Osteoblast (primary cell): Measurements from ENCODE around the gene ACOT11. TPM values are rescaled to one million over a fixed set of nuclear protein-coding genes. Genes with fewer than 3 reads are reported as not detected.

Source experiments
- DNase-seq: peaks from one replicate; pipeline ENCODE4 v3.0.0; 2011; ENCODE audit warnings: low spot score, mixed read lengths; ENCODE audit not compliant: insufficient read length; ENCODE audit errors: missing footprints
- H2AFZ ChIP-seq: 2 replicates; pipeline ENCODE4 v1.6.0; 2011; ENCODE audit warnings: mild to moderate bottlenecking, low read length
- H3K27ac ChIP-seq: 2 replicates; pipeline ENCODE4 v1.5.1; 2011; ENCODE audit warnings: mild to moderate bottlenecking, low read depth, low read length, moderate library complexity
- H3K27me3 ChIP-seq: 2 replicates; pipeline ENCODE4 v1.6.0; 2012; ENCODE audit warnings: mild to moderate bottlenecking, control low read depth, inconsistent platforms, low read length, moderate library complexity; ENCODE audit not compliant: insufficient read depth
- H3K36me3 ChIP-seq: 2 replicates; pipeline ENCODE4 v1.5.1; 2011; ENCODE audit warnings: mild to moderate bottlenecking, low read length, control low read depth, moderate library complexity; ENCODE audit not compliant: insufficient read depth
- H3K4me1 ChIP-seq: 2 replicates; pipeline ENCODE4 v1.5.1; 2011; ENCODE audit warnings: mild to moderate bottlenecking, low read length, control low read depth, moderate library complexity; ENCODE audit not compliant: insufficient read depth
- H3K4me2 ChIP-seq: 2 replicates; pipeline ENCODE4 v1.6.0; 2011; ENCODE audit warnings: mild to moderate bottlenecking, low read length; ENCODE audit not compliant: insufficient read depth
- H3K4me3 ChIP-seq: fragments of 200-600 bp; sonication (generic); 3 replicates; pipeline ENCODE4 v1.5.1; 2012; ENCODE audit warnings: mild to moderate bottlenecking, low read length, inconsistent platforms; ENCODE audit not compliant: insufficient read depth
- H3K79me2 ChIP-seq: 2 replicates; pipeline ENCODE4 v1.6.0; 2012; ENCODE audit warnings: mild to moderate bottlenecking, low read length, control low read depth, inconsistent platforms; ENCODE audit not compliant: insufficient read depth
- H3K9me3 ChIP-seq: 2 replicates; pipeline ENCODE4 v1.5.1; 2011; ENCODE audit warnings: low read depth, low read length, control low read depth
- H4K20me1 ChIP-seq: 2 replicates; pipeline ENCODE4 v1.6.0; 2012; ENCODE audit warnings: mild to moderate bottlenecking, low read length, control low read depth; ENCODE audit not compliant: insufficient read depth
- CTCF ChIP-seq: IDR thresholded peaks from 2 replicates; pipeline ENCODE4 v1.5.1; 2011; ENCODE audit warnings: mild to moderate bottlenecking, low read depth, low read length, moderate library complexity; ENCODE audit errors: extremely low read depth
- total RNA-seq: library from RNA; depleted of rRNA; stranded (reverse); fragments of >200 nt; gene quantifications from 2 replicates; pipeline ENCODE4 v1.2.3, GENCODE V29; 2012

Gene ACOT11
- total RNA-seq, 1 donor = 2.9 TPM

- H2AFZ ChIP-seq = no peak overlapping the region
- H3K27me3 ChIP-seq = no peaks in the 10 kb centered on the region
- H3K4me3 ChIP-seq = no peak overlapping the region
- H3K9me3 ChIP-seq = no peaks in the 10 kb centered on the region
- H3K4me2 ChIP-seq = no peak overlapping the region
- H4K20me1 ChIP-seq = no peaks in the 10 kb centered on the region
- H3K27ac ChIP-seq = no peak overlapping the region
- no peaks in the 10 kb centered on the region for H3K36me3 ChIP-seq
- no peak for TF ChIP-seq CTCF
- no peaks in the 10 kb centered on the region for H3K4me1 ChIP-seq
- H3K79me2 ChIP-seq = no peaks in the 10 kb centered on the region
- DNase-seq = peak; percentile 30
Measured at GRCh38 chr1:54575161-54575560, 27.1 kb downstream of the ACOT11 start.

GRCh38 chr1:54575605-54576290 is 27.7 kb downstream of the ACOT11 start:
- Histone ChIP-seq H4K20me1 (no peaks in the 10 kb centered on the region), H2AFZ (no peak overlapping the region), H3K4me2 (no peak overlapping the region), H3K4me1 (no peaks in the 10 kb centered on the region), H3K36me3 (no peaks in the 10 kb centered on the region), H3K9me3 (no peaks in the 10 kb centered on the region), H3K4me3 (no peak overlapping the region), H3K27me3 (no peaks in the 10 kb centered on the region), H3K27ac (no peak overlapping the region), H3K79me2 (no peaks in the 10 kb centered on the region)
- no peak for TF ChIP-seq CTCF
- peak; percentile 27 for DNase-seq

- Histone ChIP-seq H3K9me3 (no peaks in the 10 kb centered on the region), H3K4me3 (no peak overlapping the region), H2AFZ (no peak overlapping the region), H4K20me1 (no peaks in the 10 kb centered on the region), H3K27ac (no peak overlapping the region), H3K4me2 (no peak overlapping the region), H3K79me2 (no peaks in the 10 kb centered on the region), H3K36me3 (no peaks in the 10 kb centered on the region), H3K27me3 (no peaks in the 10 kb centered on the region), H3K4me1 (peaks cover 4% of the 10 kb centered on the region)
- no peak for TF ChIP-seq CTCF
- DNase-seq = no peak
Measured at GRCh38 chr1:54577612-54578011, 29.6 kb downstream of the ACOT11 start.

GRCh38 chr1:54579337-54579781 is 31.3 kb downstream of the ACOT11 start:
- H3K4me2 ChIP-seq = no peak overlapping the region
- H3K27ac ChIP-seq = no peak overlapping the region
- no peaks in the 10 kb centered on the region for H3K9me3 ChIP-seq
- H3K79me2 ChIP-seq = no peaks in the 10 kb centered on the region
- H3K27me3 ChIP-seq = no peaks in the 10 kb centered on the region
- H4K20me1 ChIP-seq = no peaks in the 10 kb centered on the region
- H3K36me3 ChIP-seq = no peaks in the 10 kb centered on the region
- H3K4me3 ChIP-seq = no peak overlapping the region
- no peak for DNase-seq
- no peak for TF ChIP-seq CTCF
- H2AFZ ChIP-seq = no peak overlapping the region
- peaks cover 4% of the 10 kb centered on the region for H3K4me1 ChIP-seq
